GM21737 (cell line): Measurements from ENCODE around the gene ZMYND19.
A peak's percentile ranks its signal among the peaks of the same experiment; 100 is the strongest.
"Not testable (repeated sequence)": the region's sequence is repeated elsewhere in the genome, so short reads cannot be mapped to it uniquely, and the experiment has no call there.

Experiments
- ATAC-seq: cut with Tn5 transposase; IDR thresholded peaks from one replicate; pipeline ENCODE4 v1.9.1; 2021; ENCODE audit warnings: mild to moderate bottlenecking, moderate library complexity; ENCODE audit not compliant: unreplicated experiment

ZMYND19 gene

DNA sequence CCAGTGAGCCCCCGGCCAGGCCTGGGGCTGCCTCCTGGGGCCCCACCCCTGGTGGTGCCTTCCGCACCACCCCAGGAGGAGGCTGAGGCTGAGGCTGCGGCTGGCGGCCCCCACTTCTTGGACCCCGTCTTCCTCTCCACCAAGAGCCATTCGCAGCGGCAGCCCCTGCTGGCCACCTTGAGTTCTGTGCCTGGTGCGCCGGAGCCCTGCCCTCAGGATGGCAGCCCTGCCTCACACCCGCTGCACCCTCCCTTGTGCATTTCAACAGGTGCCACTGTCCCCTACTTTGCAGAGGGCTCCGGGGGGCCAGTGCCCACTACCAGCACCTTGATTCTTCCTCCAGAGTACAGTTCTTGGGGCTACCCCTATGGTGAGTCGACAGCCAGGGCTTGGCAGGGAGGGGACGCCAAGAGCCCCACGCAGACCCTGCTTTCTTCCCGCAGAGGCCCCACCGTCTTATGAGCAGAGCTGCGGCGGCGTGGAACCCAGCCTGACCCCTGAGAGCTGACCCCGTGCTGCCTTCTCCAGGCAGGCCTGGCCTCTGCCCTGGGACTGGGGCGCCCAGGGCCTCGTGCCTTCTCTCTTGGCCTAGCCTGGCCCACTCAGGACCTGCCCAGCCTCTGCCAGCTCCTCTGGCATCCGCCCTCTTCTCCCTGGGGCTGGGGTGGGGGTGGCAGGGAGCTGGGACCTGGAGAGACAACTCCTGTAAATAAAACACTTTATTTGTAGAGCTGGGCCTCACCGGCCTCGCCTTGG is 24.5 kb upstream of the ZMYND19 start:
- no peak for ATAC-seq

DNA sequence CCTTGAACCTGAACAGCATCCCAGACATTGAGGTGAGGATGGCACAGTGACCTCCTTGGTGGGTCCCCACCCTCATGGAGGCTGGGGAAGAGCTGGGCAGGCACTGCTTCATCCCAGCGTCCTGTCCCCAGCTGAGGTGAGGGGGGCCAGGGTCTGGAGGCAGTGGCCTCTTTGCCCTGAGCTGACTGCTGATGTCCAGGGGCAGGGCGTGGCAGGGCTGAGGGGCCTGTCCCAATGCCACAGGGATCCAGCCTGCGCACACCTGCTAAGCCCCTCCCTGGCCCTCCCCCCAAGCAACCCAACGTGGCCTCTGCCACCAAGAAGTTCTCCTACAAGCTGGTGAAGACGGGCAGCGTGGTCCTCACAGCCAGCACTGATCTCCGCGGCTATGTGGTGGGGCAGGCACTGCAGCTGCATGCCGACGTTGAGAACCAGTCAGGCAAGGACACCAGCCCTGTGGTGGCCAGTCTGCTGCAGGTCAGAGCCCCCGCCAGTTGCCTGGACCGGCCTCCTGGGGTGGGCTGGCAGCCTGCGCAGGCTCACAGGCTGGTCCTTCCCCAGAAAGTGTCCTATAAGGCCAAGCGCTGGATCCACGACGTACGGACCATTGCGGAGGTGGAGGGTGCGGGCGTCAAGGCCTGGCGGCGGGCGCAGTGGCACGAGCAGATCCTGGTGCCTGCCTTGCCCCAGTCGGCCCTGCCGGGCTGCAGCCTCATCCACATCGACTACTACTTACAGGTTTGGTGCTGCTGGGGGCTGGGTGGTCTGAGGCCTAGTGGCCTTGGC is 23.6 kb upstream of the ZMYND19 start:
- ATAC-seq, result no peak

- no peak for ATAC-seq
These were observed 22.9 kb upstream of the ZMYND19 start for GRCh38 chr9:137613259-137613658.

DNA sequence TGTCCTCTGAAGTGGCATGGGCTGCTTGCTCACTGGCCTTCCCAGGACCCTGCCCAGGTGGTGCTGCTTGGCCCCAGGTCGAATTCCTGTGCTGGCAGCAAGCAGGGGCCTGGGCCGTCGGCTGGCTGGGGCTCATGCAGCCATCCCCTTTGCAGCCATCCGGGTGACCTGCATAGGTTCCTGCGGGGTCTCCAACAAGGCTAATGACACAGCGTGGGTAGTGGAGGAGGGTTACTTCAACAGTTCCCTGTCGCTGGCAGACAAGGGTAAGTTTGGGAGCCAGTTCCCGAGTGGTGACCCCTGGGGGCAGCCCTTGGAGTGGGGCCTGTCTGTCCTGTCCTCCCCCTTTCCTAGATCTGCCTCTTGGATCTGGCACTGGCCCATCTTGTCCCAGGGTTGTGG is 22.4 kb upstream of the ZMYND19 start:
- ATAC-seq, result no peak

DNA sequence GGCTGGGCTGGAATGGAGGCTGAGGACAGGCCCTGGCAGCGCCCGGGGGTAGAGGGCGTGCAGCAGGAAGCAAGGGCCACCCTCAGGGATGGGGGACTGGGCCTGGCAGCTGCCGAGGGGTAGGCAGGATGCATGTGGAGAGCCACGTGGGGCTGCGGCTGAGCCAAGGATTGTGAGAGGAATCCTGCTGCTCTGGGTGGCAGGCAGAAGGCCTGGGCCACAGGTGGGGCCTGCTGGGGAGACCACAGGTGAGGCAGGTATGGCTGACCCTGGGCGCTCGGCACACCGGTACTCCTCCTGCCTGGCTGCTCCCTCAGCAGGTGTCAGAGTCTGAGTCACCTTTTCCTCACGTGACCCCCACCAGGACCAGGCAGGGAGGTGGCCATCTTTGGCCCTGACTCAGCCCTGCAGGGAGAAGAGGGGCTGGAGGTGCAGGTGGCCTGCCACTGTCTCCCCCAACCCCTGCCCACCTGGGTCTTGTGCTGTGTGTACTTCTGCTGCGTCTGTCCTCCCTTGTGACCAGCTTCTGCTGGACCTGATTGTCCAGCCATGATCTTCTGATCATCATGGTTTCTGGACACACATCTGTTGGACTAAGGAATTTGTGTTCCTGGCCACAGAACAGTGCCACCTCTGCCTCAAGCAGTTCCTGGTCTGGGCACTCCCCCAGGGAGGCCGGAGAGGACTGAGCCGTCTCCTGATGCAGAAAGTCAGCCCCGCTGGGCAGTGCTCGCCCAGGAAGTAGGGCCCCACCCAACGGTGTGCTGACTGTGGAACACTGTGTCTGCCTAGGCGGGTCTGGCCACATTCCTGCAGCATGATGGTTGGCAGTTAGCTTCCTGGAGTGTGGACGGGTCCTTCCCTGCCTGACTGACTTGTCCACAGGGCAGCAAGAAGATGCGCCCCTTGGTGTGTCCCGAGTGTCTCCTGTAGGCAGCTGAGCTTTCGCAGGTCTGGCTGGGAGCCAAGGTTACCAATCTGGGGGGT is 21.6 kb upstream of the ZMYND19 start:
- no peak for ATAC-seq

- no peak for ATAC-seq
These were observed 20.6 kb upstream of the ZMYND19 start for GRCh38 chr9:137610944-137611343.

- no peak for ATAC-seq
These were observed 17.0 kb upstream of the ZMYND19 start for GRCh38 chr9:137607141-137607857.

- no peak for ATAC-seq
These were observed 16.4 kb upstream of the ZMYND19 start for GRCh38 chr9:137606734-137607138.

DNA sequence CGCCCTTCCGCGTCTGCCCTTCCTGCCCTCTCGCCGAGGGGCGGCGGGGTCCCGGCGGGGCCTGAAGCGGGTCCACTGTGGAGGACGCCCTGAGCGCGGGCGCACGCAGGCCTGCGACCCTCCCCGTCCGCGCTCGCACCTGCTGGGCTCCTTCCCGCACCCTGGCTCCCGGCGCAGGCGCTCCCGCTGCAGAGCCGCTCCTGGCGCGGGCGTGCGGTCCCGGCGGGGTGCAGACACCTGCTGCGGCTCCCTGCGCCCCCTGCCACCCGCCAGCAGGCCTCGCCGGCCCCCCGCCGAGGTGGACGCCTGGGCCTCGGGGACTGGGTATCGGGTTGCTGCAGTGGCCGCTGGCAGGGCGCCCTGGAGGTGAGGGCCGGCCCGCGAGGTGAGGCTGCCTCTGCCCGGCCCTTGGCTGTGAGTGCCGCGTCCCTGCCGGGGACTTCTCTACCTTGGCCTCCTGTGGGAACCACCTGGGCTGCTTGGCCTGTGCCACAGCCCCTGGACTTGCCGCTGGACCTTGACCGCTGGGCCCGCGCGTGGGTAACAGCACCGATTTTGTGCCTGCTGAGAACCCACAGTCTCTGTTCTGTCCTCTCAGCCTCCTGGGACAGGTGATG is 15.8 kb upstream of the ZMYND19 start:
- peak; percentile 17 for ATAC-seq

GRCh38 chr9:137605121-137606004 is 15.1 kb upstream of the ZMYND19 start, which contains the start of gene ARRDC1:
ARRDC1 (plus strand) TSS chr9:137605686; CDS start chr9:137605718, 32 bp downstream.
- ATAC-seq, result peak; percentile 72

DNA sequence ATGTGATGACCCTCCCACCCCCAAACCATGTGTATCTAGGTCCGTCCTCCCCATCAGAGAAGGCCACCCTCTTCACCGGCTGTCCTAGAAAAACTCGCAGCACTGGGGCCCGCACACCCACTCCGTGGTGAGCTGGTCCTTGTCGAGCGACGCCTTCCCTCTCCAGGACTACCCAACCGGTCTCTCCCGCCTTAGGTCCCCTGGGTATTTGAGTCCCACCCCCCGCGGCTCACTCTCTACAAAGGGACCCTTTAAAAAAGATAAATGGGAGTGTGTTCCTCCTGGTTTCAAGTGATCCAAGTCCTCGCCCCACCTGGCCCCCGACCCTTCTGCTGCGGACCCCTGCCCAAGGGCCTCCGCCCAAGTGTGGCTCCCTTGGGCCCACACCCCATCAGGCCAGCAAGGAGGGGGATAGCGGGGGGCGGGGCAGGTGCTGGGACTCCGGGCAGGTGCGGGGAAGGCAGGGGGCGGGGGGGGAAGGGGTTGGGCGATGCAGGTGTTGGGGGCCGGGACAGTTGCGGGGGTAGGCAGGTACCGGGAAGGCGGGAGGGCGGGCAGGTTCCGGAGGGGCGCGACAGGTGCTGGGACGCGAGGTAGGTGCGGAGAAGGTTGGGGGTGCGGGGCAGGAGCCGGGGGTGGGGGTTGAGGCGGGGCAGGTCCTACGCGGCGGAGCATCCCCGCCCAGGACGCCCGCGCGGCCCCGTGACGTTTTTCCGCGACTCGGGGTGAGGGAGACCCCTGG is 14.2 kb upstream of the ZMYND19 start:
- no peak for ATAC-seq

DNA sequence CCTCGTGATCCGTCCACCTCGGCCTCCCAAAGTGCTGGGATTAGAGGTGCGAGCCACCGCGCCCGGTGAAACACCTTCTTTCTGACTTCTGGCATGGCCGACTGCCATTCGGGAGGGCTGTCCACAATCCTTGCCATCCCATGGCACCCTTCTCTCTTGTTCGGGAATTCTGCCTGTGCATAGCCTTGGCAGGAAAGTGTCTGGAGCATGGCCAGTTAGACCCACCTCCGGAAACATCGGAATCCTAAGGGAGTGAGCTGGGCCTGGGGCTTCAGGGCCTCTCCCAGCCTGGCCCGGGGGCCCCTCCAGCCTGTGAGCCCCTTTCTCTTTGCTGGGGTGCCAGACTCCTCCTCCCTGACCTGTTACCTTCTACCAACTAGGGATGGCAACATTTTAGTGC is 13.6 kb upstream of the ZMYND19 start:
- no peak for ATAC-seq

GRCh38 chr9:137602661-137603060 is 12.3 kb upstream of the ZMYND19 start:
- no peak for ATAC-seq

- no peak for ATAC-seq
These were observed 8.6 kb upstream of the ZMYND19 start for GRCh38 chr9:137598943-137599342.

DNA sequence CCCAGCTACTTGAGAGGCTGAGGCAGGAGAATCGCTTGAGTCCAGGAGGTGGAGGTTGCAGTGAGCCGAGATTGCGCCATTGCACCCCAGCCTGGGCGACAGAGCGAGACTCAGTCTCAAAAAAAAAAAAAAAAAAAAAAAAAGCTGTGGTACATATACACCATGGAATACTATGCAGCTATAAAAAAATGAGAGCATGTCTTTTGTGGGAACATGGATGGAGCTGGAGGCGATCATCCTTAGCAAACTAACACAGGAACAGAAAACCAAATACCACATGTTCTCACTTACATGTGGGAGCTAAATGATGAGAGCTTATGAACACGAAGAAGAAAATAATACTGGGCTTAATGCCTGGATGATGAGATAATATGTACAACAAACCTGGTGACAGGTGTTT is 6.3 kb upstream of the ZMYND19 start:
- ATAC-seq, result not testable (repeated sequence)

- no peak for ATAC-seq
These were observed 2.9 kb upstream of the ZMYND19 start for GRCh38 chr9:137593176-137593575.

- ATAC-seq, result no peak
These were observed 2.5 kb upstream of the ZMYND19 start for GRCh38 chr9:137592767-137593166.

GRCh38 chr9:137590123-137590468 is 216 bp downstream of the ZMYND19 start:
- no peak for ATAC-seq
